Mesendoderm (in vitro differentiated cells): ENCODE measurements around the gene NRG3.

ENCODE experiments used
- DNase-seq: peaks from one replicate; pipeline ENCODE4 v3.0.0; 2013
- H2AK5ac ChIP-seq: 2 replicates; pipeline ENCODE4 v1.6.1; 2013; ENCODE audit warnings: low read length, inconsistent platforms
- H2BK120ac ChIP-seq: 2 replicates; pipeline ENCODE4 v1.6.1; 2013; ENCODE audit warnings: low read depth, mild to moderate bottlenecking, low read length, moderate library complexity, mixed read lengths
- H2BK15ac ChIP-seq: replicated peaks from 2 replicates; pipeline ENCODE4 v1.6.1; 2013; ENCODE audit warnings: low read depth, mild to moderate bottlenecking, moderate library complexity
- H2BK5ac ChIP-seq: 2 replicates; pipeline ENCODE4 v1.6.1; 2013; ENCODE audit warnings: low read length, inconsistent platforms
- H3K18ac ChIP-seq: 2 replicates; pipeline ENCODE4 v1.6.1; 2013; ENCODE audit warnings: mild to moderate bottlenecking, low read length, mixed read lengths
- H3K23ac ChIP-seq: one replicate; pipeline ENCODE4 v1.6.1; 2013; ENCODE audit warnings: low read length
- H3K27ac ChIP-seq: 2 replicates; pipeline ENCODE4 v1.5.1; 2013; ENCODE audit warnings: low read depth, mild to moderate bottlenecking, inconsistent platforms, low read length, moderate library complexity
- H3K27me3 ChIP-seq: 2 replicates; pipeline ENCODE4 v1.6.1; 2013; ENCODE audit warnings: low read length, control low read depth, mild to moderate bottlenecking, inconsistent platforms; ENCODE audit not compliant: insufficient read depth, poor library complexity
- H3K36me3 ChIP-seq: 2 replicates; pipeline ENCODE4 v1.6.1; 2013; ENCODE audit warnings: low read length, inconsistent platforms; ENCODE audit not compliant: control insufficient read depth, insufficient read depth
- H3K4ac ChIP-seq: one replicate; pipeline ENCODE4 v1.6.1; 2013; ENCODE audit warnings: low read depth, mild to moderate bottlenecking, low read length, moderate library complexity
- H3K4me1 ChIP-seq: 2 replicates; pipeline ENCODE4 v1.6.1; 2013; ENCODE audit warnings: low read depth, low read length, inconsistent platforms; ENCODE audit not compliant: control insufficient read depth
- H3K4me2 ChIP-seq: 2 replicates; pipeline ENCODE4 v1.6.1; 2013; ENCODE audit warnings: low read length
- H3K4me3 ChIP-seq: 2 replicates; pipeline ENCODE4 v1.5.1; 2013; ENCODE audit warnings: mild to moderate bottlenecking, low read length
- H3K56ac ChIP-seq: one replicate; pipeline ENCODE4 v1.6.1; 2013; ENCODE audit warnings: low read length
- H3K79me1 ChIP-seq: 2 replicates; pipeline ENCODE4 v1.6.1; 2013; ENCODE audit warnings: low read length, inconsistent platforms
- H3K79me2 ChIP-seq: 2 replicates; pipeline ENCODE4 v1.6.1; 2013; ENCODE audit warnings: mild to moderate bottlenecking, low read length; ENCODE audit not compliant: control insufficient read depth, insufficient read depth
- H3K9ac ChIP-seq: 2 replicates; pipeline ENCODE4 v1.6.1; 2013; ENCODE audit warnings: low read length, inconsistent platforms
- H4K5ac ChIP-seq: one replicate; pipeline ENCODE4 v1.6.1; 2013; ENCODE audit warnings: low read length
- H4K8ac ChIP-seq: one replicate; pipeline ENCODE4 v1.6.1; 2013; ENCODE audit warnings: low read depth, mild to moderate bottlenecking, control low read depth, low read length, moderate library complexity
- WGBS: extraction: QIAGEN DNeasy Blood & Tissue Kit; methylation state at CpG from one replicate; pipeline ENCODE4 v1.1.7; 2013; ENCODE audit warnings: low lambda C conversion rate, missing lambda C conversion rate; ENCODE audit not compliant: insufficient coverage; ENCODE audit errors: extremely low coverage; 5-methylcytosine and 5-hydroxymethylcytosine counted together

NRG3 gene

GRCh38 chr10:82251222-82251906 is 376.4 kb downstream of the NRG3 start:
- Histone ChIP-seq H3K18ac (peak overlapping the region; percentile 35), H3K27ac (peak overlapping the region; percentile 13), H3K79me1 (no peaks in the 10 kb centered on the region), H2BK15ac (no peak overlapping the region), H3K36me3 (no peaks in the 10 kb centered on the region), H4K5ac (no peak overlapping the region), H3K4me3 (no peak overlapping the region), H4K8ac (no peak overlapping the region), H3K4me1 (peaks cover 1% of the 10 kb centered on the region), H3K79me2 (no peaks in the 10 kb centered on the region), H3K4me2 (no peak overlapping the region), H3K9ac (no peak overlapping the region), H2BK5ac (peak overlapping the region; percentile 10), H3K56ac (peak overlapping the region; percentile 54), H3K23ac (no peak overlapping the region), H3K27me3 (no peaks in the 10 kb centered on the region), H2BK120ac (no peak overlapping the region), H2AK5ac (no peak overlapping the region), H3K4ac (peak overlapping the region; percentile 71)
- peak; percentile 96 for DNase-seq
- no CpG with 5 or more reads among the region's 8 CpGs for WGBS

GRCh38 chr10:82252081-82252480 is 377.1 kb downstream of the NRG3 start:
- H3K79me1 ChIP-seq = no peaks in the 10 kb centered on the region

GRCh38 chr10:82254237-82254636 is 379.2 kb downstream of the NRG3 start:
- Histone ChIP-seq H3K23ac (no peak overlapping the region), H3K27me3 (no peaks in the 10 kb centered on the region), H2BK15ac (no peak overlapping the region), H3K4ac (no peak overlapping the region), H3K56ac (no peak overlapping the region), H4K5ac (no peak overlapping the region), H2AK5ac (no peak overlapping the region), H3K27ac (no peak overlapping the region), H3K4me3 (no peak overlapping the region), H2BK5ac (no peak overlapping the region), H3K18ac (no peak overlapping the region), H3K79me1 (no peaks in the 10 kb centered on the region), H2BK120ac (no peak overlapping the region), H3K4me2 (no peak overlapping the region), H3K9ac (no peak overlapping the region), H3K4me1 (peaks cover 7% of the 10 kb centered on the region), H4K8ac (no peak overlapping the region), H3K36me3 (no peaks in the 10 kb centered on the region), H3K79me2 (no peaks in the 10 kb centered on the region)
- no CpG with 5 or more reads among the region's 1 CpG for WGBS
- DNase-seq = no peak

More at GRCh38 chr10:82252081-82252480, 377.1 kb downstream of the NRG3 start:
- Histone ChIP-seq H3K36me3 (no peaks in the 10 kb centered on the region), H2AK5ac (no peak overlapping the region), H3K4me1 (peaks cover 1% of the 10 kb centered on the region), H3K4me3 (no peak overlapping the region), H2BK15ac (no peak overlapping the region), H3K27me3 (no peaks in the 10 kb centered on the region), H2BK5ac (peak overlapping the region; percentile 10), H4K8ac (no peak overlapping the region), H2BK120ac (no peak overlapping the region), H3K79me2 (no peaks in the 10 kb centered on the region), H3K4ac (no peak overlapping the region), H4K5ac (no peak overlapping the region), H3K27ac (peak overlapping the region; percentile 13), H3K56ac (peak overlapping the region; percentile 54), H3K18ac (peak overlapping the region; percentile 35), H3K4me2 (no peak overlapping the region), H3K9ac (no peak overlapping the region), H3K23ac (no peak overlapping the region)
- WGBS = no CpG with 5 or more reads among the region's 1 CpG
- DNase-seq = no peak

GRCh38 chr10:82256275-82256674 is 381.3 kb downstream of the NRG3 start:
- no peak overlapping the region for H4K8ac ChIP-seq
- H3K79me1 ChIP-seq = no peaks in the 10 kb centered on the region
- no peak overlapping the region for H4K5ac ChIP-seq
- H2BK15ac ChIP-seq = no peak overlapping the region
- no peak overlapping the region for H2AK5ac ChIP-seq
- no peak overlapping the region for H3K4ac ChIP-seq
- peaks cover 7% of the 10 kb centered on the region for H3K4me1 ChIP-seq
- no peak overlapping the region for H3K27ac ChIP-seq
- H3K36me3 ChIP-seq = no peaks in the 10 kb centered on the region
- H3K23ac ChIP-seq = no peak overlapping the region
- H2BK120ac ChIP-seq = no peak overlapping the region
- no peak overlapping the region for H3K18ac ChIP-seq
- DNase-seq = peak; percentile 56
- H3K9ac ChIP-seq = no peak overlapping the region
- H3K4me2 ChIP-seq = no peak overlapping the region
- no peaks in the 10 kb centered on the region for H3K79me2 ChIP-seq
- no peak overlapping the region for H3K56ac ChIP-seq
- no peaks in the 10 kb centered on the region for H3K27me3 ChIP-seq
- H2BK5ac ChIP-seq = no peak overlapping the region
- WGBS = no CpG with 5 or more reads among the region's 3 CpGs
- no peak overlapping the region for H3K4me3 ChIP-seq

GRCh38 chr10:82266438-82266837 is 391.4 kb downstream of the NRG3 start:
- H3K56ac ChIP-seq = no peak overlapping the region
- H3K18ac ChIP-seq = no peak overlapping the region
- no peak overlapping the region for H2BK15ac ChIP-seq
- no peak overlapping the region for H3K4me2 ChIP-seq
- no peaks in the 10 kb centered on the region for H3K27me3 ChIP-seq
- H2AK5ac ChIP-seq = no peak overlapping the region
- H3K4me3 ChIP-seq = no peak overlapping the region
- H3K23ac ChIP-seq = no peak overlapping the region
- H2BK120ac ChIP-seq = no peak overlapping the region
- H3K27ac ChIP-seq = no peak overlapping the region
- H3K79me1 ChIP-seq = no peaks in the 10 kb centered on the region
- WGBS = no CpG with 5 or more reads among the region's 1 CpG
- no peaks in the 10 kb centered on the region for H3K79me2 ChIP-seq
- H4K5ac ChIP-seq = no peak overlapping the region
- H3K4me1 ChIP-seq = no peaks in the 10 kb centered on the region
- H3K36me3 ChIP-seq = no peaks in the 10 kb centered on the region
- H3K4ac ChIP-seq = no peak overlapping the region
- no peak overlapping the region for H4K8ac ChIP-seq
- no peak overlapping the region for H2BK5ac ChIP-seq
- no peak overlapping the region for H3K9ac ChIP-seq
- DNase-seq = no peak

- Histone ChIP-seq H3K79me1 (no peaks in the 10 kb centered on the region), H2BK5ac (no peak overlapping the region), H3K9ac (no peak overlapping the region), H4K5ac (no peak overlapping the region), H3K56ac (no peak overlapping the region), H3K27me3 (no peaks in the 10 kb centered on the region), H3K4me2 (no peak overlapping the region), H3K27ac (no peak overlapping the region), H4K8ac (no peak overlapping the region), H3K4me1 (no peaks in the 10 kb centered on the region), H2BK15ac (no peak overlapping the region), H3K23ac (no peak overlapping the region), H2BK120ac (no peak overlapping the region), H3K36me3 (no peaks in the 10 kb centered on the region), H3K4me3 (no peak overlapping the region), H2AK5ac (no peak overlapping the region), H3K18ac (no peak overlapping the region), H3K79me2 (no peaks in the 10 kb centered on the region), H3K4ac (no peak overlapping the region)
- no peak for DNase-seq
- WGBS = no CpG with 5 or more reads among the region's 2 CpGs
Measured at GRCh38 chr10:82267014-82267413, 392.0 kb downstream of the NRG3 start.
